ENCODE data around the gene TRPM1. TPM values are rescaled to one million over a fixed set of nuclear protein-coding genes. Genes with fewer than 3 reads are reported as not detected.

Gene TRPM1
- total and polyA plus RNA-seq, 7 experiments from 2014 or later, result not detected

- ChIA-PET POLR2A (no interaction called here), CTCF (no interaction called here)
- peaks cover 0 to 9% (median 3%) of the 10 kb centered on the region in 5 donors for H3K27me3 Mint-ChIP-seq
These were observed 84.2 kb downstream of the TRPM1 start for GRCh38 chr15:31017311-31017710.

GRCh38 chr15:31016446-31016915 is 85.0 kb downstream of the TRPM1 start:
- intact Hi-C loops (cut with micrococcal nuclease), result no loop called here
- Mint-ChIP-seq H3K4me3 (no peak overlapping the region), H3K4me1 (peaks cover 13 to 24% (median 22%) of the 10 kb centered on the region in 7 donors), H3K36me3 (peaks cover 8 to 11% (median 10%) of the 10 kb centered on the region in 5 donors), H3K27me3 (peaks cover 0 to 9% (median 4%) of the 10 kb centered on the region in 5 donors), H3K27ac (no peak overlapping the region), H3K9me3 (peaks cover 6 to 23% (median 15%) of the 10 kb centered on the region in 11 donors)
- DNase-seq (no peak), ATAC-seq (no peak)
- Histone ChIP-seq H3K4me3 (ENCODE audit: low read length) (no peak overlapping the region), H3K27me3 (ENCODE audit: control insufficient read depth in 2 of 2, insufficient read depth in 2 of 2, low read length in 2 of 2) (no peaks in the 10 kb centered on the region), H3K4me1 (ENCODE audit: control insufficient read depth in 2 of 2, insufficient read depth in 2 of 2, low read length in 2 of 2) (peaks cover 0 to 15% of the 10 kb centered on the region in 2 donors), H3K27ac (ENCODE audit: low read depth, low read length) (no peak overlapping the region), H3K36me3 (ENCODE audit: control insufficient read depth in 2 of 3, insufficient read depth in 3 of 3, low read length in 3 of 3) (no peaks in the 10 kb centered on the region), H3K9me3 (ENCODE audit: control insufficient read depth in 2 of 3, low read length in 3 of 3) (peaks cover 0 to 9% (median 3%) of the 10 kb centered on the region in 3 experiments)
- POLR2A ChIA-PET, result no interaction called here
- CTCF ChIA-PET, result no interaction called here

More at GRCh38 chr15:31017311-31017710, 84.2 kb downstream of the TRPM1 start:
- DNase-seq (no peak), ATAC-seq (no peak)
- Mint-ChIP-seq H3K27ac (no peak overlapping the region), H3K9me3 (peaks cover 5 to 15% (median 11%) of the 10 kb centered on the region in 11 donors), H3K4me1 (peaks cover 13 to 24% (median 22%) of the 10 kb centered on the region in 7 donors), H3K36me3 (peaks cover 5 to 7% (median 5%) of the 10 kb centered on the region in 5 donors), H3K4me3 (no peak overlapping the region)
- Histone ChIP-seq H3K36me3 (ENCODE audit: control insufficient read depth in 2 of 3, insufficient read depth in 3 of 3, low read length in 3 of 3) (no peaks in the 10 kb centered on the region), H3K4me3 (ENCODE audit: low read length) (no peak overlapping the region), H3K27me3 (ENCODE audit: control insufficient read depth in 2 of 2, insufficient read depth in 2 of 2, low read length in 2 of 2) (no peaks in the 10 kb centered on the region), H3K9me3 (ENCODE audit: control insufficient read depth in 2 of 3, low read length in 3 of 3) (peaks cover 0 to 7% (median 2%) of the 10 kb centered on the region in 3 experiments), H3K27ac (ENCODE audit: low read depth, low read length) (no peak overlapping the region), H3K4me1 (ENCODE audit: control insufficient read depth in 2 of 2, insufficient read depth in 2 of 2, low read length in 2 of 2) (peaks cover 0 to 15% of the 10 kb centered on the region in 2 donors)
- intact Hi-C loops (cut with micrococcal nuclease), result no loop called here

GRCh38 chr15:31014608-31014925 is 87.0 kb downstream of the TRPM1 start:
- H3K27me3 Mint-ChIP-seq, result peaks cover 0 to 13% (median 4%) of the 10 kb centered on the region in 5 donors
- Histone ChIP-seq H3K27me3 (ENCODE audit: control insufficient read depth in 2 of 2, insufficient read depth in 2 of 2, low read length in 2 of 2) (no peaks in the 10 kb centered on the region), H3K9me3 (ENCODE audit: control insufficient read depth in 2 of 3, low read length in 3 of 3) (peaks cover 0 to 9% (median 3%) of the 10 kb centered on the region in 3 experiments), H3K4me1 (ENCODE audit: control insufficient read depth in 2 of 2, insufficient read depth in 2 of 2, low read length in 2 of 2) (peaks cover 0 to 15% of the 10 kb centered on the region in 2 donors), H3K4me3 (ENCODE audit: low read length) (no peak overlapping the region), H3K36me3 (ENCODE audit: control insufficient read depth in 2 of 3, insufficient read depth in 3 of 3, low read length in 3 of 3) (no peaks in the 10 kb centered on the region), H3K27ac (ENCODE audit: low read depth, low read length) (no peak overlapping the region)
- H3K9me3 Mint-ChIP-seq, result peaks cover 7 to 26% (median 17%) of the 10 kb centered on the region in 11 donors
- intact Hi-C loops (cut with micrococcal nuclease), result loop anchor here in 1 of 2 donors (1.0 to 5.0 kb wide), 3 partner anchors 20 to 52 kb away; partner anchors contain the start of gene MTMR10
- ATAC-seq, result no peak
- ChIA-PET CTCF (interaction anchor here (0.7 kb wide), 1 partner anchor 23 kb away, joined by 3 read pairs; the partner anchor contains the start of gene MTMR10), POLR2A (interaction anchor here (3.1 kb wide), 1 partner anchor 23 kb away, joined by 21 read pairs; the partner anchor contains the start of gene MTMR10)
- peaks cover 13 to 24% (median 22%) of the 10 kb centered on the region in 7 donors for H3K4me1 Mint-ChIP-seq
- H3K4me3 Mint-ChIP-seq, result peak overlapping the region in 7 of 10 donors; percentile 39 to 68 (median 51)
- DNase-seq, result no peak
- peaks cover 8 to 11% (median 10%) of the 10 kb centered on the region in 5 donors for H3K36me3 Mint-ChIP-seq
- peak overlapping the region; percentile 39 to 94 (median 81) for H3K27ac Mint-ChIP-seq

GRCh38 chr15:31013863-31014607 is 87.5 kb downstream of the TRPM1 start:
- Histone ChIP-seq H3K9me3 (ENCODE audit: control insufficient read depth in 2 of 3, low read length in 3 of 3) (peaks cover 0 to 9% (median 3%) of the 10 kb centered on the region in 3 experiments), H3K27me3 (ENCODE audit: control insufficient read depth in 2 of 2, insufficient read depth in 2 of 2, low read length in 2 of 2) (no peaks in the 10 kb centered on the region), H3K4me1 (ENCODE audit: control insufficient read depth in 2 of 2, insufficient read depth in 2 of 2, low read length in 2 of 2) (peaks cover 0 to 15% of the 10 kb centered on the region in 2 donors), H3K4me3 (ENCODE audit: low read length) (no peak overlapping the region), H3K27ac (ENCODE audit: low read depth, low read length) (peak overlapping the region; percentile 1), H3K36me3 (ENCODE audit: control insufficient read depth in 2 of 3, insufficient read depth in 3 of 3, low read length in 3 of 3) (no peaks in the 10 kb centered on the region)
- Mint-ChIP-seq H3K36me3 (peaks cover 8 to 13% (median 10%) of the 10 kb centered on the region in 5 donors), H3K4me1 (peaks cover 13 to 24% (median 23%) of the 10 kb centered on the region in 7 donors), H3K27me3 (peaks cover 0 to 17% (median 4%) of the 10 kb centered on the region in 5 donors), H3K27ac (peak overlapping the region; percentile 39 to 94 (median 81)), H3K9me3 (peaks cover 8 to 26% (median 17%) of the 10 kb centered on the region in 11 donors), H3K4me3 (peak overlapping the region in 9 of 10 donors; percentile 7 to 68 (median 51))
- ATAC-seq (peak; percentile 77), DNase-seq (peak in 6 of 9 donors; percentile 10 to 64 (median 45))
- intact Hi-C loops (cut with micrococcal nuclease), result loop anchor here in 1 of 2 donors (1.0 to 5.0 kb wide), 3 partner anchors 20 to 52 kb away; partner anchors contain the start of gene MTMR10
- POLR2A ChIA-PET, result interaction anchor here (3.1 kb wide), 1 partner anchor 23 kb away, joined by 21 read pairs; the partner anchor contains the start of gene MTMR10
- CTCF ChIA-PET, result interaction anchor here (0.5 to 0.9 kb wide), 3 partner anchors 22 to 186 kb away, joined by 3 read pairs; partner anchors contain the start of gene MTMR10

- POLR2A ChIA-PET, result interaction anchor here (3.1 kb wide), 1 partner anchor 21 kb away, joined by 21 read pairs; the partner anchor contains the start of gene MTMR10
- CTCF ChIA-PET, result interaction anchor here (1.0 kb wide), 1 partner anchor 95 kb away, joined by 3 read pairs; no protein-coding TSS in a partner anchor
- no peak for ATAC-seq
- peak overlapping the region in 1 of 9 donors; percentile 70 for H3K27ac Mint-ChIP-seq
- H3K9me3 ChIP-seq (ENCODE audit: control insufficient read depth in 2 of 3, low read length in 3 of 3), result peaks cover 0 to 9% (median 3%) of the 10 kb centered on the region in 3 experiments
- peaks cover 8 to 26% (median 17%) of the 10 kb centered on the region in 11 donors for H3K9me3 Mint-ChIP-seq
- no peak for DNase-seq
- peaks cover 0 to 4% of the 10 kb centered on the region in 2 donors for H3K27me3 ChIP-seq (ENCODE audit: control insufficient read depth in 2 of 2, insufficient read depth in 2 of 2, low read length in 2 of 2)
- no peak overlapping the region for H3K27ac ChIP-seq (ENCODE audit: low read depth, low read length)
- peaks cover 0 to 26% (median 4%) of the 10 kb centered on the region in 5 donors for H3K27me3 Mint-ChIP-seq
- H3K4me1 Mint-ChIP-seq, result peaks cover 13 to 27% (median 23%) of the 10 kb centered on the region in 7 donors
- no peaks in the 10 kb centered on the region for H3K36me3 ChIP-seq (ENCODE audit: control insufficient read depth in 2 of 3, insufficient read depth in 3 of 3, low read length in 3 of 3)
- intact Hi-C loops (cut with micrococcal nuclease), result loop anchor here in 1 of 2 donors (5.0 kb wide), 1 partner anchor 50 kb away; no protein-coding TSS in a partner anchor
- H3K4me1 ChIP-seq (ENCODE audit: control insufficient read depth in 2 of 2, insufficient read depth in 2 of 2, low read length in 2 of 2), result peaks cover 0 to 15% of the 10 kb centered on the region in 2 donors
- no peak overlapping the region for H3K4me3 Mint-ChIP-seq
- H3K4me3 ChIP-seq (ENCODE audit: low read length), result no peak overlapping the region
- H3K36me3 Mint-ChIP-seq, result peaks cover 8 to 13% (median 10%) of the 10 kb centered on the region in 5 donors
These were observed 89.1 kb downstream of the TRPM1 start for GRCh38 chr15:31012455-31012854.

- H3K4me1 ChIP-seq (ENCODE audit: control insufficient read depth in 2 of 2, insufficient read depth in 2 of 2, low read length in 2 of 2), result peaks cover 0 to 15% of the 10 kb centered on the region in 2 donors
- POLR2A ChIA-PET, result no interaction called here
- peaks cover 0 to 8% of the 10 kb centered on the region in 2 donors for H3K27me3 ChIP-seq (ENCODE audit: control insufficient read depth in 2 of 2, insufficient read depth in 2 of 2, low read length in 2 of 2)
These were observed 91.5 kb downstream of the TRPM1 start for GRCh38 chr15:31010036-31010435.

More at GRCh38 chr15:31010036-31010435, 91.5 kb downstream of the TRPM1 start:
- no peak overlapping the region for H3K4me3 ChIP-seq (ENCODE audit: low read length)
- ATAC-seq, result no peak
- H3K9me3 ChIP-seq (ENCODE audit: control insufficient read depth in 2 of 3, low read length in 3 of 3), result peaks cover 0 to 9% (median 3%) of the 10 kb centered on the region in 3 experiments
- CTCF ChIA-PET, result no interaction called here
- Mint-ChIP-seq H3K27me3 (peaks cover 0 to 44% (median 6%) of the 10 kb centered on the region in 5 donors), H3K4me3 (no peak overlapping the region), H3K4me1 (peaks cover 16 to 32% (median 19%) of the 10 kb centered on the region in 7 donors), H3K27ac (no peak overlapping the region), H3K9me3 (peaks cover 8 to 26% (median 17%) of the 10 kb centered on the region in 11 donors), H3K36me3 (peaks cover 8 to 13% (median 10%) of the 10 kb centered on the region in 5 donors)
- intact Hi-C loops (cut with micrococcal nuclease), result loop anchor here in 1 of 2 donors (5.0 kb wide), 1 partner anchor 48 kb away; no protein-coding TSS in a partner anchor
- no peak overlapping the region for H3K27ac ChIP-seq (ENCODE audit: low read depth, low read length)
- no peaks in the 10 kb centered on the region for H3K36me3 ChIP-seq (ENCODE audit: control insufficient read depth in 2 of 3, insufficient read depth in 3 of 3, low read length in 3 of 3)
- no peak for DNase-seq
